ENCODE measurements around the gene GIMAP5.

- TF ChIP-seq EZH2 (IDR thresholded peaks at IDR 0.05; ENCODE audit: insufficient read depth, low read length) (no peak), CTCF (IDR thresholded peaks at IDR 0.05; ENCODE audit: insufficient read depth, low read depth, low read length) (no peak)
These were observed 5.3 kb upstream of the GIMAP5 start for GRCh38 chr7:150731916-150732315.
